GM19240 (cell line): ENCODE measurements around the gene LIMD2.

Source experiments
- DNase-seq: peaks from one replicate; pipeline ENCODE4 v3.0.0; 2011; ENCODE audit warnings: low spot score; ENCODE audit not compliant: insufficient read length

LIMD2 gene

GRCh38 chr17:63681530-63681929 is 18.4 kb downstream of the LIMD2 start:
- DNase-seq, result no peak

GRCh38 chr17:63680700-63681099 is 19.2 kb downstream of the LIMD2 start:
- DNase-seq, result no peak

GRCh38 chr17:63679214-63679613 is 20.7 kb downstream of the LIMD2 start:
- no peak for DNase-seq

DNA sequence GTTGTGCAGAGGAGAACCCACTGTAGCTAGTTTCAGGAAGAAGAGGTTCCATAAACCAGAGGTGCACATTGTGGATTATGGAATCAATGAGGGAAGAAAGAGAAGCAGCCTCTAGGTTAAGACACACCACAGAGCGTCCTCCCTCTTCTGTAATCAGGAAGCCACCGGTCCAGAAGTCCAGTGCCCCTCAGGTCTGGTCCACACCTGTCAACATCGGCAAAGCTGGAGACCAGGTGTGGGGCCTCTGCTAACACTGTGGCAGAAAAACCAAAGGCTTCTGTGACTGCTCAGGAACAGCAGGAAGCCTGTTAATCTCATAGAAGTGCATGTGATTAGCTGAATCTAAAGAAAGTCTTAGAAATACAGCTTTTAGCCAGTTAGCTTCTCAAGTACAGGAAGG is 23.3 kb downstream of the LIMD2 start:
- no peak for DNase-seq

DNA sequence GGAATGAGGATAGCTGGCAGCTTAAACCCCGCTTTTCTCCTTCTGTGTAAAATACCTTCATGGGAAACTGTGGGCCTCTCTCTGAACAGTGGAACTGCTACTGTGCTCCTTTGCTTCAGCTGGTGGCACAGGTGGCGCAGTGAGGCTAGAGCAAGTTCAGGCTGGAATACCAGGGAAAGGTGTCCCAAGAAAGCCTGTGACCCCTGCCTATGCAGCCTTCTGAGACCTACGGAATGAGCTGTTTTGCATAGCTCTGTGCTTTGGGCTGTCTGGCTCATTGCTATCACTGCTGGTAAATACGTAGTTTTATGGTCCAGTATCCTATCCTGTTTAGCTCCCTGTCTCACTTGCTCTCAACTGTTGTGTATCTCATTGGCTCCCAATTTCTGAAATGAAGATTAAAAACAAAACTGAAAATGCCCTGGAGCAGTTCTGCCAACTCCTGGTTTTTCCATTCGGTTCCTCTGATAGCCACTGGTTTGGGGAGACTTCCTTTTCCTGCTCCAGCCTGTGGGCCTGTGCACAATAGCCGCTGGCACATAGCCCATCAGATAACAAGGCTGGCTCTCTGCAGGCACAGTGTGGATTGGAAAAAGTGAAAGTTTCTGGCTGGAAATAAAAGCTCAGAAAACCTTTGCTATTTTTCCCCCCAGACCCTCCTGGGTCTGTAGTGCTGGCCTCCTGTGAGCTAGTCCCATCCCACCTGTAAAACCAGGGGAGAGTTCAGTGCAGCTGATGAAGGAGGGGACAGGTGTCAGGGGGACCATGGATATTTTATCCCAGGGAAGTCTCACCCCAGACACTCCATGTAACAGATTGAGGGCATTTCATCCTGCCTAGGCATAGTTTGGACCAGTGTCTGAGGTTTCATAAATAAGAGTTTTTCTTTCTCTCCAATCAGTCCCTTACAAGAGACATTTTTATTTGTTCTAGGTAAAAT is 24.0 kb downstream of the LIMD2 start:
- no peak for DNase-seq

GRCh38 chr17:63675231-63675606 is 24.7 kb downstream of the LIMD2 start:
- DNase-seq, result no peak

DNA sequence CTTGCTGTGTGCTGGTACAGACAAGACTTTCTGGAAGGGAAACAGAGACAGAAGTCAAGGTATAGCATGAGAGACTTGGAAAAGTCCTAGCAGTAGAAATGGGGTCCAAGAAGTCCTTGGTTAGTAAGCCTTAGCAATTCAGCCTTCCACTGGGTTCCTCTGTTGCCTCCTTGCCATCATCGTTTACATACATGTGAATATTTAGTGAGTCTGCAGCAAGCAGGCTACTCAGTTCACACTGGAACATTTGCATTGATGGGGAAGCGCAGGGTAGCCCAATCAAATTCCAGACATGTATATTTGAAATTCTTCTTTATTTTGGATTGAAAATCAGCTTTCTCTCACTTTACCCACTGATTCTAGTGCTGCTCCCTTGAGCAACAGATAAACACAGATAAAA is 27.1 kb downstream of the LIMD2 start:
- no peak for DNase-seq

DNA sequence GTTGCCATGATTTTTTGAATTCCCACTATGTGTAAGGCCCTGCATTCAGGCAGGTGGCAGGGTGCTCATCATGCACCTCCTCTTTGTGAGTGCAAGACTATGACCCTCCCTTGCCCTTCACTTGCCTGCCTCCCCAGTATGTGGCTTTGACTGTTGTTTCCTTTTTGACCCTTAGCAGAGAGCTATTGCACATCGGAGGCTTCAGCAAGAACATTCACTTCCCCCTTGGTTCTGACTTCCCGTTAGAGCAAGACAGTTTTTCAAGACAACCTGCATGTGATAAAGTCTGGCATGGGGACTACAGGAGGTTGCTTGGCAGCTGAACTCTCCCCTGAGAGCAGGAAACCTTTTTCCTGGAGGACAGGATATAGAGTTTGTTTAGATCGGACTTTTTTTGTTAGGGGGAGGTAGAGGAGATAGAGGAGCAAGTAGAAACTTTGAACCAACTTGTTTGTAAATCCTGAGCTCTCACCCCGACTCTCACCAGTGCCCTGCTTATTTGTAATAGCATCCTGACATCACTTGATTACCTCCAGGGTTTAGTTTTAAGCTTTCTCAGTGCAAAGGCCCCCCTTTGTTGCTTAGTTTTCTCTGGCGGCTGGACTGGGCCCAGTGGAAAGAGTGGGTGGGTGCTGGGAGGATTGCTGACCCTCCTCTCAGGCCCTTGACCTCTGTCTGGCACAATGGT is 34.3 kb downstream of the LIMD2 start:
- DNase-seq, result no peak

GRCh38 chr17:63659850-63660249 is 40.1 kb downstream of the LIMD2 start:
- DNase-seq, result no peak

DNA sequence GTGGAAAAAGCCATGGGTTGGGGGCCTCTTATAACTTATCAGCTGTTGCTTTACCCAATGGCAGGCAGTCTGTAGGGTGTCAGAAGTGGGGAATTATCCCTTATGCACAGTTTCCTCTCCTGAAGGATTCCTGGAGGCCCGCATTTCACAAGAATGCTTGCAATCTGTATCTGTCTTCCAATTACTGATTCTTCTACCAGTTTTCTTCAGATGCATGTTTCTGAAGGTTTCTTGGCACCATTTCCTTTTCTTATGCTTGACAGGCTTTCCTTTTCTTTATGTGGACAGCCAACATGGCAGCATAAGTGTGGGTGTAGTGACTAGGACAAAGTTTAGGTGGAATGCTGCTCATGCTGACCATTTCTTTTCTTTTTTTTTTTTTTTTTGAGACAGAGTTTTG is 41.6 kb downstream of the LIMD2 start:
- DNase-seq, result no peak

DNA sequence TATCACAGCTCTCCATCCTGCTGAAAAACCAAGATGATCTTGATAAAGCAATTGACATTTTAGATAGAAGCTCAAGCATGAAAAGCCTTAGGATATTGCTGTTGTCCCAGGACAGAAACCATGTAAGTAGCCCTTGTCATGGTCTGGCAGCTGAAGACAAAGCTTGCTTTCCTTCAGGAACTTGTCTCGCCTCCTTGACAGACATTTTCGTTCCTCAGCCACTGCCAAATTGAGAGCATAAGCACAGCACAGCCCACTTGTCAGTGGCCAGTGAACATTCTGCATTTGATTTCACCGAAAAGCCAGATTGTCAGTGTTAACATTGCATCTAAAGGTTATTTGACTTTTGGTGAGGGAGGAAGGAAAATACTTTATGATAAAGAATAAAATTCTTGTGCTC is 42.1 kb downstream of the LIMD2 start:
- DNase-seq, result no peak

DNA sequence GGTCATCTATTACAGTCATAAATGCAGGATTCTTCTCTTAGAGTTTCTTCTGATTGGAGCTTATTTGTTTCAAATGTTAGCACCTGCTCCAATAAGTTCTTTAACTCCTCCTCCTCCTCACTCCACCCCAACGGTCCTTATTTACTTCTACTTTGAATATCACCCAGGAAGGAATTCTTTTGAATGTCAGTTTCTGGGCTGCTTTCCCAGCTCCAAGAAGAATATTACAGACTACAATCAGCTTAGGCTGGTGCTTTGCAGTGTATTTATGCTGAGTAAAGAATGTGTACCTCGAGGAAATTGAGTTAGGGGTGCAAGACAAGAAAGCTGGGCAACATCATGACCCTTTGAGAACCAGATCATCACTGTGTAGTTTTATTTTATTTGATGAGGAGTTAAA is 46.9 kb downstream of the LIMD2 start:
- no peak for DNase-seq

DNA sequence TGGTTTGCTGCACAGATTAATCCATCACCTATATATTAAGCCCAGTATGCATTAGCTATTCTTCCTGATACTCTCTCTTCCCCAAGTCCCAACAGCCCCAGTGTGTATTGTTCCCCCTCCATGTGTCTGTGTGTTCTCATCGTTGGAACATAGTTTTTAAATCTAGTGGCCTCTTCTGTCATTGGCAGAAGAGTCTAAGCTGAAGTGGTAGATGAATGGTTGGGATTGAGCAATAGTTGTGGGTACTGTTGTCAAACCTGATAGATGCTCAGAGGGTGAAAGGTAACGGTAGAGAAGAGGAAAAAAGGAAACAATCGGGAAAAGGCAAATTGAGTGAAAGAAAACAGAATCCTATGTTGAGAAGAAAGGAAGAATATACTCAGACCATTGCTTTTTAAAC is 47.8 kb downstream of the LIMD2 start:
- DNase-seq, result no peak

- no peak for DNase-seq
Measured at GRCh38 chr17:63649813-63650212, 50.1 kb downstream of the LIMD2 start.

- DNase-seq, result no peak
Measured at GRCh38 chr17:63647936-63648335, 52.0 kb downstream of the LIMD2 start.

- no peak for DNase-seq
Measured at GRCh38 chr17:63647065-63647725, 52.7 kb downstream of the LIMD2 start.

- peak; percentile 50 for DNase-seq
Measured at GRCh38 chr17:63646488-63646806, 53.5 kb downstream of the LIMD2 start.
